ENCODE measurements around the gene PTPRK.

The PTPRK gene

DNA sequence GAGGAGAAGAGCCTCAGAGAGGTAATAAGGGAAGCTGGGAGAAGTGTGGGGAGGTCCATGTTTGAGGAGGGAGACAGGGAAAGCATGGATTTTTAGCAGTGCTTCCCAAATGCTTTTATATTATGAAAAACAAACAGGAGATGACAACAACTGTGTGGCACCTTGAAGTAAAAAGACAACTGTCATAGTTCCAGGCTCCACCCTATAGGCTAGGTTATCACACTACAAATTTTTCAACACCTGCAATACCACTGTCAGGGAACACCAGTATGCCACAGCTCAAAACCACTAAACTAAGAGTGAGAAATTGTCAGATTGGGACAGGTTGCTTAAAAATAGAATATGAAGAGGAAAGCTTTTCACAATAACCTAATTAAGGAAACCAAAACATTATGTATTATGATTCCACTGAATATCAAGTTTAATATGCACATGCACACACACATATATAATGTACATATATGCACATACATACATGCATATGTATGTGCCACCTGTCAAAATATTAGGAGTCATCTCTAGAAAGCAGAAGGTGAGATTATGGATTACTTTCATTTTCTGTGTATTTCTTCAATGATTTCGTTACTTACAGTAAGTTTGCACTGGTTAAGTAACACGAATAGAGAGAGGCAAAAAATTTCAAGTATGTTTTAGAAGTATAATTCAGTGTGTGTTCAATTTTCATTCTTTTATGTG, 261.2 kb downstream of the PTPRK start:
- Histone ChIP-seq H3K4me3 (peak overlapping the region; percentile 28), H3K27ac (no peak overlapping the region)
- DNase-seq (ENCODE audit: low spot score): no peak
- TF ChIP-seq, protein P1, sequence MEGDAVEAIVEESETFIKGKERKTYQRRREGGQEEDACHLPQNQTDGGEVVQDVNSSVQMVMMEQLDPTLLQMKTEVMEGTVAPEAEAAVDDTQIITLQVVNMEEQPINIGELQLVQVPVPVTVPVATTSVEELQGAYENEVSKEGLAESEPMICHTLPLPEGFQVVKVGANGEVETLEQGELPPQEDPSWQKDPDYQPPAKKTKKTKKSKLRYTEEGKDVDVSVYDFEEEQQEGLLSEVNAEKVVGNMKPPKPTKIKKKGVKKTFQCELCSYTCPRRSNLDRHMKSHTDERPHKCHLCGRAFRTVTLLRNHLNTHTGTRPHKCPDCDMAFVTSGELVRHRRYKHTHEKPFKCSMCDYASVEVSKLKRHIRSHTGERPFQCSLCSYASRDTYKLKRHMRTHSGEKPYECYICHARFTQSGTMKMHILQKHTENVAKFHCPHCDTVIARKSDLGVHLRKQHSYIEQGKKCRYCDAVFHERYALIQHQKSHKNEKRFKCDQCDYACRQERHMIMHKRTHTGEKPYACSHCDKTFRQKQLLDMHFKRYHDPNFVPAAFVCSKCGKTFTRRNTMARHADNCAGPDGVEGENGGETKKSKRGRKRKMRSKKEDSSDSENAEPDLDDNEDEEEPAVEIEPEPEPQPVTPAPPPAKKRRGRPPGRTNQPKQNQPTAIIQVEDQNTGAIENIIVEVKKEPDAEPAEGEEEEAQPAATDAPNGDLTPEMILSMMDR (IDR thresholded peaks at IDR 0.05): no peak

DNA sequence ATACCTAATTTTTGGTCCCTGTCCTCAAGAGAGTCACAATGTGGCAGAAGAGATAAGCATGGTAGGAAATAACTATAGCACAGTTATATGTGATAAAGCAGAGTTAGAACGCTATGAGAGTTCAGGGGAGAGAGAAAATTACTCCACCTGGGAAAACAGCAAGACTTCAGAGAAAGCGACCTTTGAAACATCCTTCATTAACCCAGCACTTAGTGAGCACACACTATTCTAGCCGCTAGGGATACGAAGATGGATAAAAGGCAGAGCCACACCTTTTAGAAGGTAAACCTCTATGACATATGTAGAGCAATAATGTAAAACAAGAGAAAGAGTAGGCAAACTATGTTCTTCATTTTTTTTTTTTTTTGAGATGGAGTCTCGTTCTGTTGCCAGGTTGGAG, 264.3 kb downstream of the PTPRK start:
- TF ChIP-seq, protein P1 (IDR thresholded peaks at IDR 0.05): no peak
- no peak overlapping the region for H3K27ac ChIP-seq
- DNase-seq (ENCODE audit: low spot score): no peak

DNA sequence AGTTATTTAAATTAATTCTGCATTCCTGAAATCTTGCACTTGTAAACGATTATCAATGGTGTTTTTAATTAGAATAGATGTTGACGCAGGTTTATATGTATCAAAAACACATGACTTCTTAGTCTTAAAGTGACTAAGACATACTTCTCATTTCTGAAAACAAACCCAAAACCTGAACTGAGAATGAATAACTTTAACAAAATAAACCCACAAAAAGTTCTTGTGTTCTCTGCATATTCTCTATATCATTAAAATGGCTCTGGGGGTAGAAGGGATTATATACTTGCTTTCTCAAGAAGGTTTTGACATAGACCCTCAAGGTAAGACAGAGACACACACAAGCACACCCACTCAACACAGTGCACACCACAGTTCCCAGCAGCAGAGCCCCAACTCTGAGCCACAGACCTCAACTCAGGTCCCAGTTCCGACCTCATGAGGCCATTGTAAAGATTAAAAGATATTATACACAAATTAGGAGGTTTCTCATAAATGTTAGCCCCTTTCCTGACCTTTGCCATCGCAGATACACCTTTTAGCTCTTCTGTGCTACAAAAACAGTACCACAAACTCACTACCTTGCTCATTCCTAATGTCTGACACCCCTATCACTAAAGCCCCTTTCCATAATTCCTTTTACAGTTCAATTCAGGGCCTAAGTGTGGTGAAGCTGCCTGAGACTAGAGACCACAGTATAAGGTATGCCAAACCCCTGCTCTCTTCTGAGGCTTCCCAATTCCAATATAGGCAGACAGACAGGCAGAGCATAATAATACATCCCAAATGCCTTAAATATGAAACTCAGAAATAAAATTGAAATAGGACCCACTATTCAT, 267.8 kb downstream of the PTPRK start:
- TF ChIP-seq, protein P1 (IDR thresholded peaks at IDR 0.05): no peak
- Histone ChIP-seq H3K27ac (no peak overlapping the region), H3K4me3 (no peak overlapping the region)
- DNase-seq (ENCODE audit: low spot score): no peak

More for the DNA sequence above, 264.3 kb downstream of the PTPRK start:
- H3K4me3 ChIP-seq: no peak overlapping the region

DNA sequence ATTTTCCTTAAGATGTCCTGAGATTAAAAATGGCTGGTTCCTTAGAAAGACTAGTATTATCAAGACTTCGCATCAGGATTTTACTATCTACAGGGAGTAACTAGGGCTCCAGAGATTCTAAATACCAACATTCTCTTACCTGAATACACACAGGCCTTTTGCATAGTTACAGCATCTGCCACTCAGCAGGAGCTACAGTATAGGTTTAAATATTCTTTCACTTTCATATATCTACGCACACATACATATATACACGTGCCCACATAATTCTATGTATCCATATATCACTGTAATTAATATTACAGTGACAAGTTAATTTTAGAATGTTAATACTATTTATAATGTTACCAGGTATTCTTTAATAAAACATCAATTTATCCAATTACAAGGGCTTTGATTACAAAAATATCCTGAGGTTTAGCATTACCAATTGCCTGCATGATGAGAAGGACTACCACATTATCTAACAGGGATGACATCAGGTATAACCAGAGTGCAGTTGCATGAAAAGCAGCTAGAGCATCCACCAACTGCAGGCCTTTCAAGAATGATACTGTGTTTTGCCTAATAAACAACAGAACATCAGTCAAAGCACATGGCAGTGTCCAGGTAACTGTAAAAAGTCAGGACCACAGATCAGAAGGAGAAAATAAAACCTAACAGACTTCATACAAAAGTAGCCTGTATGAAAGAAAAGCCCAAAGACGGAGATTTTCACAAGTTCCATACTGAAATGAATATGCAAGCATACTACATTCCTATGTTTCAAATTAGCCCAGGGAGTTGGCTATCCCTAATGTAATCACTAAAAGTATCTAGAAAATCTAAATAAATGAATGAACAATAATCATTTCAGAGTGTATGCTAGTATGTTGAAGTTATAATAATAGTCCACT, 268.7 kb downstream of the PTPRK start:
- TF ChIP-seq, protein P1 (IDR thresholded peaks at IDR 0.05): no peak
- Histone ChIP-seq H3K27ac (no peak overlapping the region), H3K4me3 (no peak overlapping the region)
- no peak for DNase-seq (ENCODE audit: low spot score)

DNA sequence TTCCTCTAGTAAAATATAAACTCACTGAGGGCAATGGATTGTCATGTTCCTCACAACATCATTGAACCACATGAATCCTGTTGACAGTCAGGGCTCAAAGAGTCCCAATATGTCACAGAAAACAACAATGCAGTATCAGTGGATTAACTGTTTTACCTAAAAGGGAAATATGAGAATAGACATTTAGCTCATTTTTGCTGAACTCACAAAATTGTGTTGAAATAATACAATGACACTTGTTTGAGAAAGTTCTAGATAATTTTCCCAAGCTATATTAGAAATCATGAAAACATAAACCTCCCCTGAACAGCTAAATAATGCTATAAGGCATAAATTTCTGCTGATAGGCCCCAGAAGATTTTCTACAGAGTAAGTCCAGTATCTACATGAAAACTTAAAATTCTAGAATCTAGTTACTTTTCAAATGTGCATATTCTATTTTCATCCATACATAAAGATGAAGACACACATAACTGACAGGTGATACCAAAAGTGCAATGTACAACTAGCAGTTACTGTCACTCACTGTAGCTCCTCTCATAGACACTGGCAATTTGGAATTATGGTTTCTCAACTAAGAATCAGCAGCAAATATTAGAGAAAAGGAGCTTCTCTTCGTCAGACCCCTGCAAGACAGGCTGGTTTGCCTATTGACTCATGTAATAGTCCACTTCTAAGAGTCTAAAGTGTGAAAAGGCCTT, 269.9 kb downstream of the PTPRK start:
- H3K27ac ChIP-seq: no peak overlapping the region
- DNase-seq (ENCODE audit: low spot score): no peak
- TF ChIP-seq, protein P1 (IDR thresholded peaks at IDR 0.05): no peak
- H3K4me3 ChIP-seq: no peak overlapping the region

DNA sequence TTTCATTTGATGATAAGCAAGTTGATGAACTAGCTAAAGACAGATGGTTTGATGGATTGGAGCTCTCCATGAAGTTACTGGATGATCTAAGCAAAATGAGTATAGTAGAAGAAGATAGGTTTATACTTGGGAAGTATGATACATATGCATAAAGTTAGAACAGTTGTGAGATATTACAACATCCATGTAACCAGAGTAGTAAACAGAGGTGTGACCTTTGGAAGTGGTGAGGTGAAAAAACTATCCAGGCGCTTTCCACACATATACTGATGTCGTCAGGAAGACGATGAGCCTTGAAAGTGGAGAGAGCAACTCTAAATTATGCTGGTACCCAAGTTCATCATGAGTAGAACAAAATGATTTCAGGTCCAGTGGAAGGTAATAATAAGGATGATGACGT, 271.0 kb downstream of the PTPRK start:
- Histone ChIP-seq H3K4me3 (no peak overlapping the region), H3K27ac (no peak overlapping the region)
- DNase-seq (ENCODE audit: low spot score): no peak
- TF ChIP-seq, protein P1 (IDR thresholded peaks at IDR 0.05): no peak

All from coronary artery (tissue), 2 donors.